ENCODE results near the gene TAGLN.
A peak's percentile ranks its signal among the peaks of the same experiment; 100 is the strongest.

Gene TAGLN

DNA sequence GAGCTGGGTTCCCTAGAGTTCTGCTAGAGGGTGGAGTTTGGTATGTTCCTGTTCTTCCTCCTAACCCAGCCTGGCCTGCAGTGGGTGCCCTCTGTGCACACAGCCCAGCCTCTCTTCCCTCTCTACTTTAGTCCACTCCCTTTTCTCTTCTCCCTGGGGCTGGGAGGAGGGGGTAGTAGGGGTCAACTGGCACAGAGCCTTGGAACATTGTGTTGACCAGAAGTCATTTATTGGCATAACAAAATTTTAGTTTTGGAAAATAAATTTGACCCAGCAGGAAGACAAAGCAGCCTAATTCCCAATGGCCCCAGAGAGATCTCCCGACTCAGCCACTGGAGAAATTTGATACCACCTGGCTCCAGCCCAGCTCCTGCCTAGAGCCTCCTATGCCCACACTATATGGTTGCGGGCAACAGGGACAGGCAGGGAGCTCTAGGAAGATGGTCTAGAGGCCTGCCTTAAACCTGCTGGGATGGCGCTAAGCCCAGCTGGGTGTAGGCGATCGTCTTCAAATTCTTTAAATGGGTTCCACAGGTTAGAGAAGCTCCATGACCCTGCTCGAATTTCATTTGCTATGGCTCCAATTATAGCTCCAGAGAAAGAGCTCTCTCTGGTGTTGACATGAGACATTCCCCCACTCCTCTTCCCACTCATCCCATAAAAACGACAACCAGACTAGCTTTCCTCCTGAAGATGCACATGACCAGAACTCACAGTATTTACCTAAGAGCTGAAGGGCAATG is 22.8 kb downstream of the TAGLN start:
- no peak for DNase-seq
- in situ Hi-C loops (cut with HindIII; ENCODE audit: low pct_ligation_motif_present, low pct_unique_long_range_greater_than_20kb, low sequenced_read_pairs) = no loop called here

DNA sequence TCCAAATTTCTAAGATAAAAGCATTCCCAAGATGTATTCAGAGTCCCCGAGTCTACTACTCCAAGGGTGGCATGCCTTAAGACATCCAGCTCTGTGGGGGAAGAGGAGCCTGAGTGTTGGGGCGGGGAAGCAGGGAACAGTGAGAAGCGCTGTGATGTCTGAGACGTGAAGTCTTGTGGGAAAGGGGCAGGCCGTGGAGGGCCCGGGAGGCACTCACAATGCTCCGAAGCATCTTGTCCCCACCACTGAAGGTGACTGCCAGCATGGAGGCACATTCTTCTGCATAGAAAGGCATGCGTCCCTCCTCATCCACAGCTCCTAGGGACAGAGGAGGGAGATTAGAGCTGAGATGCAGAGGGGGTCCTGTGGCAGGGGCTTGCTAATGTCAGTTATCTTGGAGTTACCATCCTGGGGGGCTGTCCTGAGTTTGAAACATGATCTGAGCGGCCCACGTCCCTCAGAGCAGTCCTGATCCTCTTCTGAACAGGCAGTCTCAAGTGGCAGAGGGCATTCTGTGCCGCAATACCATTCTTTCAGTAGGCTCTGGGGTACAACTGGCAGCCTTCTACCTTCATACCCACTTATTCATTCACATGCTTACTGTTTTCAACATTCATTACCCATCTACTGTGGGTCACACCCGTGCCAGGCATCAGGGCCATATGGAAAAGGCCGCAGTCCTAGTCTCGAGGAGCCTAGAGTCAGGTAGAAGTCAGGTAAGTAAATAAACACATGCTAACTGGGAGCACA is 24.0 kb downstream of the TAGLN start:
- DNase-seq = no peak
- in situ Hi-C loops (cut with HindIII; ENCODE audit: low pct_ligation_motif_present, low pct_unique_long_range_greater_than_20kb, low sequenced_read_pairs) = no loop called here

DNA sequence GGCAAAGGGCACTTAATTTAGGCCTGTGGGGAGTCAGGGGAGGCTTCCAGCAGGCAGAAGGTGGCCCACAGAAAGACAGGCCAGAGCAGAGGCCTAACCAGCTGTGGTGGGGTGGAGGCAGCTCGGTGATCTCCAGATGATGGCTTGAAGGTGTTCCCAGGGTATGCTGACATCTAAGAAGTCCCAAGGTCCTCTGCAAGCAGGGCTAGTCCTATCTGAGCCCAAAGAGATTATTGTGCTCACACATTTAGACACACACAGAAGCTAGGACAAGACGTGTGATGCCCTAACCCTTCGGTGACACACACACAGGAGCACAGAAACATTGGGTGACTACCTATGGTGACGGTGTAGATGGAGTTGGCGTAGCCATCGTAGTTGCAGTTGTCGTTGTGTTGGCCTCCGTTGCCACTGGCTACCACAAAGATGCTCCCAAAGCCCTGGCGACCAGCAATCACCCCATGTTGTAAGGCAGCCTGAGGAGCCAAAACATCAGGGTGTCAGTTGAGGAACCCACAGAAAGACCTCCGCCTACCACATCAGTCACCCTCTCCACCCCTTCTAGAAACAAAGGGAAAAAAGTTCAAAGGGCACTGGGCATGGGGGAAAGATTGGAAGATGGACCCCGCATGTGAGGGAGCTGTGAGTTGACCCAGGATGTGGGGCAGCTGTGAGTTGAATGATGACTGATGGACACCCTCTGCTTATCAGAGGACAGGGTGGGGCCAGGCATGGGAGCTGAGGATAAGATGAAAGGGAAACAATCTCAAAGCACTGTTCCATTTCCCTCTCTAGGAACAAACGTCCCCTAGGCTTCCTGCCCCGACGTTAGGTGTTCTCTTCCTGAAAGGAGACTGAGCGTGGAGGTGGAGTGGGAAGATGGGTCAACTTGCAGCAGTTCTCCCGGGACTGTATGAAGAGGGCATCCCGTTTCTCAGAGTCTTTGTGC is 24.8 kb downstream of the TAGLN start:
- no peak for DNase-seq
- in situ Hi-C loops (cut with HindIII; ENCODE audit: low pct_ligation_motif_present, low pct_unique_long_range_greater_than_20kb, low sequenced_read_pairs) = no loop called here

DNA sequence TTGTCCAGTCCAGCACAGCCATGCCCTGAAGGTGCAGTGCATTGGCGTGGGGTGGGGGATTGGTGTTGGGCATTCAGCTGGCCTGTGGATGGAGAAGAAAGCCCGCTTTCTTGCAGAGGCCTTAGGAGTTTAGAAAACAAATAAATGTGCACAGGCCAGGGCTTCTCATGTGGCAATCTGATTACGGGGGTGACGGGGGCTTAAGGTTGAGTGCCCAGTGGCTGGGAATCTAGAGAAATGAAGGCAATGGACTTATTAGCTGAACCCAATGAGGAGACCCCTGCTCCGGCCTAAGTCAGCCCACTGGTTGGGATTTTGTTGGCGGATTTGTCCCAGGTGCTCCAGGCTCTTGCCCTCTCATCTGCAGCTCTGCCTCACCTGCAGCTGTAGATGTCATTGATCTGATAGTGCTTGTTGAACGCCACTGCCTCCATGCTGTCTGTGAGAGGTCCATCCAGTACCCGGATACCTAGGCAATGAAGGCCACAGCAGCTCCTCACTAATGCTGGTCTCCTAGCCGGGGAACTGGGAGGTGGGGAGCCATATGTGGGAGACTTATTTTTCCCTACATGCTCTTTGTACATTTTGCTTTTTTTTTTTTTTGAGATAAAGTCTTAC is 26.5 kb downstream of the TAGLN start:
- no peak for DNase-seq
- in situ Hi-C loops (cut with HindIII; ENCODE audit: low pct_ligation_motif_present, low pct_unique_long_range_greater_than_20kb, low sequenced_read_pairs) = no loop called here

DNA sequence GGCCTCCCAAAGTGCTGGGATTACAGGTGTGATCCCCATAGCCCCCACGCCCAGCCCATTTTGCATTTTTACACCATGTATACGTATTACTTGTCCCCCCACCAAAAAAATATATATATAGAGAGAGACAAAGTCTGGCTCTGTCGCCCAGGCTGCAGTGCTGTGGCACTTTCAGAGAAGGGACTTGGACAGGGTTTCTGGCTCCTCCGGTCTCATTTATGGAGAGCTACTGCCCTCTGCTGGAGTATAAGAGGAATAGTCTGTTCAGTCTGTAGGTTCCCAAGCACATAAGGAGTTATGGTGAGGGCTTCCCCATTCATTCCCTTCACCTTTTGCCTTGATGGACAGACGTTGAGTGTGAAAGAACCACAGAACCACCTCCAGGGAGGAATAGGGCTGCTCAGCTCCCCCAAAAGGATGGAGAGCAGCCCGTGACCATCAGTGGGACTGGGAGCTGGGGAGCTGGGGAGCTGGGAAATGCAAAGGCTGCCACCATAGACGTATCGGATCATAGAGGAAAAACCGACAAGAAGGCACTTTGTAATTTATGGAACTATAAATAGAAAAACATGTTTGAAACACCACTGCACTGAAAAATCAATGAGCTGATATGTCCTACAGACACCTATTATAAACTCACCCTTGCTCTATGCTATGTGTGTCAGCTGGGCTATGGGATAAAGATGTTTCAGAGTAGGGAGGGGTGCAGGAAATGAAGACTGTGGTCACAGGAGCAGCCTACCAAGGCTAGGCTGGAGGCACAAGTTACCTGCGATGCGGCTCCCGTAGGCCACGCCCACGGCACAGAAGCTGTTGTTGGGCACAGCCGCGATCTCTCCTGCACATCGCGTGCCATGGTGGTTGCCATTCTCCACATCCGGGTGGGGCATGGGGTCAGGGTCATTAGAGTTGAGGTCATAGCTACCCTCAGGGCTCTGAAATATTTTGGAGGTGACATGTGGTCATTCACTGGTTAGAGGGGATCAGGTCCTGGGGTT is 27.5 kb downstream of the TAGLN start:
- in situ Hi-C loops (cut with HindIII; ENCODE audit: low pct_ligation_motif_present, low pct_unique_long_range_greater_than_20kb, low sequenced_read_pairs) = no loop called here

DNA sequence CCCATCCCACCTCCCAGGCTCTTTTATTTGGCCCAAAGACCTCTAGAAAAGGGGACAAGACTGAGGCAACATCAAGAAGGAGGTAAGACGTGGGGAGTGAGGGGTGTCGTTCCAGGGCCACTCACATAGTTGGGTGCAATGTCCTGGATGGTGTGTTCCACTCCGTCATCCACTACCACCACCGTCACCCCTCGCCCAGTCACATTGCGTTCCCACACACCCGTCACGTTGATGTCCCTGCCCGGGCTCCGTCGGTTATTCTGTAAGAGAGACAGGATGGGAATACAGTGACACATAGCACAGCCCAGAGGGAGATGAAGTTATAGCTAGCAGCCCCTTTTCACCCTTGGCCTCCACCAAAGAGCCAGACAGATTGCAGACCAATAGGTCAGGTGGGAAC is 28.9 kb downstream of the TAGLN start:
- DNase-seq = no peak
- in situ Hi-C loops (cut with HindIII; ENCODE audit: low pct_ligation_motif_present, low pct_unique_long_range_greater_than_20kb, low sequenced_read_pairs) = no loop called here

More for the DNA sequence above, 27.5 kb downstream of the TAGLN start:
- DNase-seq = peak; percentile 72

DNA sequence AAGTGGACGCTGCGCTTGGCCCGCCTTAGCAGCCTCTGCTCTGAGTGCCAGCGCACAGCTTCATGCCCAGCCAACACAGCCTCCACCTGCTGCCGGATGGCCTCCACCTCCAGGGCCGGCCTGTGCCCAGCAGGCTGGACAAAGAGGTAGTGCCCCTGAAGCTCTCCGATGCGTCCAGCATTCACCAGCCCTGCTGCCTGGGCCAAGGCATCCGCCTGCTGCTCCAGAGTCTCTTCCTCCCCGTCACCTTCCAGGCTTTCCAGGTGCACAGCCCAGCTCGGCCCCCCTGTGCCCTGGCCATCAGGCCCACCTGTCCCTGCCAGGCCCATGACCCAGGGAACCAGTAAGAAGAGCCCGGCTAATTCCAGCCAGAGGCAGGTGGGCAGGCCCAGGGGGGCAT is 30.2 kb downstream of the TAGLN start:
- in situ Hi-C loops (cut with HindIII; ENCODE audit: low pct_ligation_motif_present, low pct_unique_long_range_greater_than_20kb, low sequenced_read_pairs) = no loop called here

DNA sequence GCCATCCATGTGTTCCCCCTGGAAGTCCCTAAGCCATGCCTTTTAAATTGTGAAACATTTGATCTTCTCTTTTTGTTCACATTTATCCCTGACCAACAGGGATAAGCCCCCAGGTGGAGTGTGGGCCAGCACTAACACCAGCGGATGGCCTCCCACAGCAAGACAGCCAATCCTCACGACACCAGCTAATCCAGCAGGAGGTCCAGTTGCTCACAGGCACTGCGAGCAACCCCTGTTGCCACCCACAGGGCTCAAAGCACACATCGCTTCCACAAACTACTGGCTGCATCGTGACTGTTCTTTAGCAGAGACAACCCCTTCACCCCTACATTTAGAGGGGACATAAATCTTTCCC is 30.7 kb downstream of the TAGLN start:
- in situ Hi-C loops (cut with HindIII; ENCODE audit: low pct_ligation_motif_present, low pct_unique_long_range_greater_than_20kb, low sequenced_read_pairs) = no loop called here
- no peak for DNase-seq

More for the DNA sequence above, 30.2 kb downstream of the TAGLN start:
- no peak for DNase-seq

DNA sequence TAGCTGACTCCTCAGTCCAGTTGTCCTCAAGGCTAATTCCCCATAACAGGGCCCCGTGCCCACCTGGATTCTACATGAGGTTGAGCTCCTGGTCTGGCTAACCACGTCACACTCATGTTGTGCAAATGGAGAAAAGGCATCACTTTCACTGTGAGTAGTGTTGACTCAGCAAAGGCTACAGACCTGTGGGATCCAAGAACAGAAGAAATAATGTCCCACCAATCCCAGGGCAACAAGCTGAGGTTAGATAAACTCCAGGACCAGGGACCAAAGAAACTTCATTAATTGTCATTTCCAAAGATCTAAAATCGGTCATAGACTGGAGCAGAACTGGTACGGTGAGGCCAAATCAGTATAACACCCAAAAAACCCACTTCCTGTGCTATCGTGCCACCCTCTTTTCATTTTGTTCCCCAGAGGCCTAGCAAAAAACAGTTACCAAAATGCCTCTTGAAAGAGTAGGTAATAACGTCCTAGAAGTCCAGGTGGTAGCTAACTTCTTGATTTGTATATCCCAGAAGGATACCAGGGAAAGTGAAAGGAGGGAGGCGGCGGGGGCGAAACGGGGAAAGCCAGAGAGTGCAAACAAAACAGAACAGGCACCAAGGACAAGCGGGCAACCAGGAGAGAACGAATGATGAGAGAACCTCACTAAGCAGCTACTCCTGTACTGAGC is 31.3 kb downstream of the TAGLN start:
- no peak for DNase-seq
- in situ Hi-C loops (cut with HindIII; ENCODE audit: low pct_ligation_motif_present, low pct_unique_long_range_greater_than_20kb, low sequenced_read_pairs) = no loop called here

DNA sequence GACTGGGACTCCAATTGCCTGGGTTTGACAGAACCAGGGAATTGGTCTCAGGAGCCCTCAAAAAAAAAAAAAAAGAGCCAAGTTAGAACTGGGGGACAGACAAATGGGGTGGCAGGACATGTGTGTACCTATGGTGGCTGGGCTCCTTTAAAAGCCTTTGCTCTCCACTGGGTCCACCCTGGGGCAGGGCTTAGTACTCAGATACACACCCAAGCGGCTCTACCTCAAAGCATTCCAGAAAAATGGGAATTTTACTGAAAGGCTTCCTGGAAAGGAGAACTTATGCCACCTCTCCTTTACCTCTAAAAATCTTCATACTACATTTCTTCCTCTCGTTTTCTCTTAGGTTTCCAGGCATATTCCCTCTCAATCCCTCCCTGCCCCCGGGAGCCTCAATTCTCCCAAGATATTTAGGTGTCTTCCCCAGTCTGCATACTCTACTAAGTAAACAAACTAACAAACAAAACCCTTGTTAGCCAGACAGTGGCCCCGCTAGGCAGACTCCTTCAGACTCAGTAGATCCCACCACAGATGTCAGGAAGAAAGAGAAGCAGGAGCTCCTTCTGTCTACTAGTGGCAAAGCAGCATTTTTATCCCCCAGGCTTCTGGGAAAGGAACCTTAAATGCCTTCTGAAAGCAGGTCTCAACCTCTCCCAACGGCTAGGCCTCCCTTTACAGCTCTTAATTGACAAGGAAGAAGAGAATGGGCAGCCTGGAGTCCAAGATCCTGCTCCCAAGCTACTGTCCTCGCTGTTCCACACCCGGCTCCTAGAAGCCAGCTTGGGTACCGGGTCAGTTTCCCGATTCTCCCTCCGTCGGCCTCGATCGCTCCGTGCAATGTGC is 32.0 kb downstream of the TAGLN start:
- no peak for DNase-seq
- in situ Hi-C loops (cut with HindIII; ENCODE audit: low pct_ligation_motif_present, low pct_unique_long_range_greater_than_20kb, low sequenced_read_pairs) = no loop called here

DNA sequence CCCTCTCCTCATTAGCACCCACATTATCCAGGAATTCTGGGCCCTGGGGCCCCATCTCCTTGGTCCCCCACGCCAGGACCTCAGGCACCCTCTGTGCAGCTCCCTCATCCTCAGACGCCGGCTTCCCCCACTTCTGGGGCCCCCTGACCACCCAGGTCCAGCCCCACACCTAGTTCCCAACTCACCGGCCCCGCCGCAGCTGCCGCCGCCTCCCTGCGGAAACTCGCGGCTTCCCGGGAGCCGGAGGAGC is 32.6 kb downstream of the TAGLN start, which contains the start of gene PCSK7:
TSS of gene PCSK7 (minus strand) at position 232 of the 250 bp plus-strand sequence. CDS start 2,229 bp downstream, outside the sequence.
- in situ Hi-C loops (cut with HindIII; ENCODE audit: low pct_ligation_motif_present, low pct_unique_long_range_greater_than_20kb, low sequenced_read_pairs) = no loop called here
- no peak for DNase-seq

DNA sequence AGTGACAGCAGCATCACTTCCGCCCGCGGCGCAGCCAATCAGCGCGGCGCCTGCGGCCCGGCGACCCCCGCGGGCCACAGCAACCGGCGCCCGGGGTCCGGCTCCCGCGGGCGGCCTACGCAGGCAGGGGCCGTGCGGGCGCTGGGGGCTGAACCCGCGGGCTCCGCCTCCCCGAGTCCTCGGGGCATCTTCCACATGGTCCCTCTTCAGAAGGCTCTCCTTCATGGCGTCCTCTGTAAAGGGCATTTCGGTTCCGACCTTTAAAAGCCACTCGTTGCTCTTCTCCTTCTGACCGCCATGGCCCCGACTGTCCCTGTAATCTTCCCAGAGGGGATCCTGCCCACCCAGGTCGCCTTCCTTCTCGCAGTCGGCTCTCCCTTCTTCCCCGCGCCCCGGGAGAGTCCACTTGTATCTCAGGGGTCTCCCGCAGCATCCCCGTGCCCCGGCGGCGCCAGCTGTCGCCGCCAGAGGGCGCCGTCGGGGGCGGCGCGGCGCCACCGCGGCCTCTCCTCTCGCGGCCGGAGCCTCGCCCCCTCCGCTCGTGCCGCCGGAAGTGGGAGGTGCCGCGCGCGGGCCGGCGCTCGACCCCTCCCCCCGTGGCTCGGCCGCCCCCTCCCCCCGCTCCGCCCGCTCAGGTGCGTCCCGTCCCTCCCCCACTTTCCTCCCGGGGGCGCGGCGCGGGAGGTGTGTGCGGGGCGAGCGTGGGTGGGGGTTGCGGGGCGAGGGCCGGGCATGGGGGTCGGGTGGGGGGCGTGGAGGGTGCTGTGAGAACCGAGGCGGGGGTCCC is 33.1 kb downstream of the TAGLN start, which contains the start of gene RNF214:
TSS of gene RNF214 (plus strand) at position 580 of the 787 bp plus-strand sequence. CDS start 1,602 bp downstream, outside the sequence.
- DNase-seq = peak; percentile 77
- in situ Hi-C loops (cut with HindIII; ENCODE audit: low pct_ligation_motif_present, low pct_unique_long_range_greater_than_20kb, low sequenced_read_pairs) = no loop called here

DNA sequence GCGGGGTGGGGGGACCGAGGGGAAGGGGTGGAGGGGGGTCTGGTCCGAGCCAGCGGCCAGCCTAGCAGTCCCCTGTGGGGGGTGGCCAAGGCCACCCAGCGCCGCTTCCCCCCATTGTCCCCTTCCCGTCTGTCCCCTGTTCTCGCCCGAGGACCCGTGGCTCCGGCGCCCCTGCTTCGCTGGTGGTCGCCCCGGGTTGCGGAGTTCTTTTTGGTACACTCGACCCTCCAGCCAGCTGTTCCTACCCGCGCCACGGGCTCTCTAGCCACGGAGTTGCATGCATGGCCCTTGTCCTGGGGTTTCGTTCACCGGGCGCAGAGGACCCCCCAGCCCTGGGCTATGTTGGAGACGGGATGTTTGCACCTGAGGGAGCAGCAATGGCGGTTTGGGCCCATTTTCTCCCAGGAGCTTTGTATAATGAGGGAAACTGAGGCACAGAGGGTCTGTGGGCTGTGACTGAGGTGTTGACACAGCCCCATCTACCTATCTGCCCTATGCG is 33.8 kb downstream of the TAGLN start:
- DNase-seq = no peak
- in situ Hi-C loops (cut with HindIII; ENCODE audit: low pct_ligation_motif_present, low pct_unique_long_range_greater_than_20kb, low sequenced_read_pairs) = no loop called here

DNA sequence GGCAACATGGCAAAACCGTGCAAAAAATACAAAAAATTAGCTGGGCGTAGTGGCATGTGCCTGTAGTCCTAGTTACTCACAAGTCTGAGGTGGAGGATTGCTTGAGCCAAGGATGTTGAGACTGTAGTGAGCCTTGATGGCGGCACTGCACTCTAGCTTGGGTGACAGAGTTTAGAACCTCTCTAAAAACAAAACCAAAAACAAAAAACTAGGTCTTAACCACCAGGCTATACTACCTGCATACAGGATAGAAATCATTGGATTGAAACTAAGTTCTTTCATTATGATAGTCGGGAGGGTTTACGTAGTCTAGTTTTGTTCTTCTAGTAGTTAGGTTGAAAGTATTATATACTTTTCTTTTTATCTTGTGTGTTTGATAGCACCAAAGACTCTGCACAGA is 39.1 kb downstream of the TAGLN start:
- no peak for DNase-seq
- in situ Hi-C loops (cut with HindIII; ENCODE audit: low pct_ligation_motif_present, low pct_unique_long_range_greater_than_20kb, low sequenced_read_pairs) = no loop called here

DNA sequence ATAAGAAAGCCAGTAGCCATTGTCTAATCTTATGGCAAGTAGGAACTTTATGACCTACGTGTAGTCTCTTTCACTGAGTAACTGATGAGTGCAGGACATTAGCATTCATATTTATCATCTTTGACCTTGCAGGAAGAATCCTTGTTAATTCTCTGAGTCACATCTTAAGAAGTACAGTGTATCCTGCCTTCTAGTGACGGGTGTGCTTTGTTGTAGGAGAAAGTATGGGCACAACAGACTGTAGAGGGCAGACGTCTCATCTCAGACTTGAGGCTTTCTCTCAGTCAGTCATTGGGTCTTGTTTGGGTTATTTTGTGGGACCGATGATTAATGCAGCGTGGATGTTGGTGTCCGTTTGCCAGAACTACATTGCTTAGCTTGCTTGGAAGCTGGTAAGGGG is 40.1 kb downstream of the TAGLN start:
- in situ Hi-C loops (cut with HindIII; ENCODE audit: low pct_ligation_motif_present, low pct_unique_long_range_greater_than_20kb, low sequenced_read_pairs) = no loop called here
- peak; percentile 42 for DNase-seq
